LNCAP (cell line): ENCODE measurements around the gene IDUA.

ENCODE experiments used
- TF ChIP-seq, protein P1 (sequence below): fragments of 450-650 bp; IDR thresholded peaks from 2 replicates; pipeline ENCODE4 v1.5.1; 2017; ENCODE audit warnings: mild to moderate bottlenecking

IDUA gene

DNA sequence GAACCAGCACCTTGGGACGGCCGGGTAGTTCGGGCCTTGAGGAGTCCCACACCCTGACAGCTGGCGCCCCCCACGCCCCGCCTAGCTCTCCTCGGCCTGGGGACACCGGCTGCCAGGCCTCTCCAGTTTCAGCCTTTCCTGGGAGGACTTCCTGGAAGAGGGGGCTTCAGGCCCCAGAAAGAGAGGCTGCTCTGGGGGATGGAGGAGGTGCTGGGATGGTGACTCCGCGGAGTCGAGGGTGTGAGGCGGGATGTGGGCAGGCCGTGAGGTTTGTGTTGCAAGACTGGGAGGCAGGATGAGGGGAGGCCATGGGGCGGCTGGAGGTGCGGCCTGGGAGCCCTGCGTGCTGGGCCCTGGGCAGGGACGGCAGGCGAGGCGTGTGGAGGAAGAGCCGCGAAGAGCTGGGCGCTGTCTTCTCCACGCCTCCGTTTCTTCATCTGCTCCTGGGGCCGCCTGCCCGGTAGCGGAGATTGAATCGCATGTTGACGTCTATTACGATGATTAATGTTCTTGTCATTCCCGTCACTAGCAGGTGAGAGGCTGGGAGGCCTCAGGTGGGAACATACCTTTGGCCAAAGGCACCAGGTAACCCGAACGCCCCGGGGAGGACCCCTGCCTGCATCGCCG lies 23.7 kb downstream of the IDUA start:
- TF ChIP-seq, protein P1, sequence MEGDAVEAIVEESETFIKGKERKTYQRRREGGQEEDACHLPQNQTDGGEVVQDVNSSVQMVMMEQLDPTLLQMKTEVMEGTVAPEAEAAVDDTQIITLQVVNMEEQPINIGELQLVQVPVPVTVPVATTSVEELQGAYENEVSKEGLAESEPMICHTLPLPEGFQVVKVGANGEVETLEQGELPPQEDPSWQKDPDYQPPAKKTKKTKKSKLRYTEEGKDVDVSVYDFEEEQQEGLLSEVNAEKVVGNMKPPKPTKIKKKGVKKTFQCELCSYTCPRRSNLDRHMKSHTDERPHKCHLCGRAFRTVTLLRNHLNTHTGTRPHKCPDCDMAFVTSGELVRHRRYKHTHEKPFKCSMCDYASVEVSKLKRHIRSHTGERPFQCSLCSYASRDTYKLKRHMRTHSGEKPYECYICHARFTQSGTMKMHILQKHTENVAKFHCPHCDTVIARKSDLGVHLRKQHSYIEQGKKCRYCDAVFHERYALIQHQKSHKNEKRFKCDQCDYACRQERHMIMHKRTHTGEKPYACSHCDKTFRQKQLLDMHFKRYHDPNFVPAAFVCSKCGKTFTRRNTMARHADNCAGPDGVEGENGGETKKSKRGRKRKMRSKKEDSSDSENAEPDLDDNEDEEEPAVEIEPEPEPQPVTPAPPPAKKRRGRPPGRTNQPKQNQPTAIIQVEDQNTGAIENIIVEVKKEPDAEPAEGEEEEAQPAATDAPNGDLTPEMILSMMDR = no peak

DNA sequence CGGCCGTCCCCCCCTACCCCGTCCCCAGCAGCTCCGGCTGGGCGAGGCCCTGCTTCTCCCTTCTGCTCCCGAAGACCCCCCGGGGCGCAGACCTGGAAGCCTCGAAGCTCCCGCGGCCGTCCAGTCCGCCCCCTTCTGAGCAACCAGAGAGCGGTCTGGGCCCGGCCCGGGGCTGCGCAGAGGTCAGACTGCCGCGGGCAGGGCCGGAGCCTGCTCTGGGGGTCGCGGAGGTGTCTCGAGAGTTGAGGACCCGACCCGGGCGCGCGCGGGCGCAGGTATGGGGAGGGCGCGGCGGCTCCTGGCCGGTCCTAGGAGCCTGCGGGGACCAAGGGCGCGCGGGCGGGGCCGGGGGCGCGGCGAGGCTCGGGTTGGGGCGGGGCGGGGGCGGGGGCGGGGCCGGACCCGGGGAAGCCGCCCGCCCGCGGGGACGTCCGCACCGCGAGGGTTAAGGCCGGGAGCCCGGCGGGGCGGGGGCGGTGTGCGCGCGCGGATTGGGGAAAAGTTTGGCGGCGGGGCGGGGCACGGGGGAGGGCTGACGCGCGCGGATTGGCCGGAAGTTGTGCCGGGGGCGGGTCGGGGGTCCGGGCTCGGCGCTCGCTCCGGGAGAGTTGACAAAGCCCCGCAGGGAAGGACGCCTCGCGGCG lies 24.3 kb downstream of the IDUA start, which contains the start of gene FGFRL1:
Gene FGFRL1 (plus strand): TSS at position 605 of the 644 bp plus-strand sequence. CDS start 860 bp downstream, outside the sequence.
- TF ChIP-seq, protein P1 = no peak

DNA sequence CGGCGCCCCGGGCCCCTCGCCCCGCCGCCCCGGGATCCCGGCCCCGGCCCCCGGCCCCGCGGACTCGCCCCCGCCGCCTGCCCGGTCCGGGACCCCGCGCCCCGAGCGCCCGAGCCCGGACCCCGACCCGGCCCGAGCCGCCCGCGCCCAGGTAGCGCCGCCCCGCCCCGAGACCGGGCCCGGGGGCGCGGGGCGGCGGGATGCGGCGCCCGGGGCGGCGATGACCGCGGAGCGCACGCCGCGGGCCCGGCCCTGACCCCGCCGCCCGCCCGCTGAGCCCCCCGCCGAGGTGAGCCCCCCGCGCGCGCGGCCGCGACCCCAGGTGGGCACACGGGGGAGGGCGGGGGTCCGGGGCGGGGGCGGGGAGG lies 24.8 kb downstream of the IDUA start:
- TF ChIP-seq, protein P1 = no peak

DNA sequence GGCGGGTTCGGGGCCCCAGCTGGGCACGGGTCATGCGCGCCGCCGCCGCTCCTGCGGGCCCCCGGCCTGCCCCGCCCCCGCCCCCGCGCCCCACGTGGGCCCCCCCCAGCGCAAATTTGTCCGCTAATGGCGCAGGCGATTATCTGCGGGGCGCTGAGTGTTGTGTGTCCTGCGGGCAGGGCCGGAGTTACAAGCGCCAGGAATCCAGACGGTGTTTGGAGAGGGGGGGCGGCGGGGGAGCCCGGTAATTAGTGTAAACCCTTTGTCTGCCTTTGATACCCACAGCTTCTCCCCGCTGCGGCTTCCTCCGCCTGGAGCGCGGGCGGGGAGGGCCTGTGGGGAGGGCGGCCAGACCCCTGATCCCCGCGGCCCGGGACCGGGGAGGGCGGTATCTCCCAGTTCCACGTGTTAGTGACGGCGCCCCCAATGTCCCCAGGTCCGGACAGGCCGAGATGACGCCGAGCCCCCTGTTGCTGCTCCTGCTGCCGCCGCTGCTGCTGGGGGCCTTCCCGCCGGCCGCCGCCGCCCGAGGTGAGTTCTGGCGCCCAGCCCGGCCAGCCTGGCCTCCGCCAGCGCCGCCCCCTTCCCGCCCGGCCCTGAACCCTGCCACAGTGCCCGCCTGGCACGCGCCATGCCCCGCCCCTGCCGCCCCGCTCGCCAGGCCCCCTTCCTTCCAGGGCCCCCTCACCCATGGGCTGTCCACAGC lies 25.3 kb downstream of the IDUA start:
- TF ChIP-seq, protein P1 = no peak

DNA sequence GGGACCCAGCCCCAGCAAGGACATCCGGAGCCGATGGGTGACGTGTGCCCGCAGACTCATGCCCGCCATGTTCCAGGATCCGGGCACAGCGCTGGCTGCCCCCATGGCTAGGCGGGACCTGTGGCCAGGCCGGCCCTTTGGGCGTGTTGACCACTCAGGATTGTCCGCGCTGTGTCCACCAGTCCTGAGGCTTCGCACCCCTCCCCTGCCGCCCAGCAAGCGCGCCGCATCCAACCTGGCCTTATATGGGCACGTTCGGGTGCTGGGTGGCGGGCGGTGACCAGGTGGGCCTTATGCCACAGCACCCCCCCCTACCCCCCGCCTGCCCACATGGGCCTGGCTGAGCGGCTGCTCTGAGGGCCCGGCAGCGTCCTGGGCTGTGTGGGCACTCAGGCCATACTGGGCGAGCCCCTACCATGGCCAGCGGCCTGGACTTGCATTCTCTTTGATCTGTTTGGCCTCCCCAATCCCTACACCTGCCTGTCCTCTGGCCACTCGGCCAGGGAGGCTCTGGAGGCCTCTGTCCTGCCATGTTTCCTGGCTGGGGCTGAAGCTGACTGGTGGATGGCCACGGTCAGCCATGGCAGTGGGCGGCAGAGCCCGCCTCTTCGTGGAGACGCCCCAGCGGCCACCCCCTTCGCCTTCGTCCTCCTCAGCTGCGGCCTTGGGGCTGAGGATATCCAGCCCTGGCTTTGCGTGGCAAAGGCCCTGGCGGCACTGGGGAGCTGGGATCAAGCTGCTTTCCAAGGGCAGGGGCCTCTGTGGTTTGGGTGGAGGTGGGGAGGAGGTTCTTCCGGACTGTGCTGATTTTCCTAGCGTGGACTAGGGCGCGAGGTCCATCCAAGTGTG lies 26.6 kb downstream of the IDUA start:
- TF ChIP-seq, protein P1 = no peak

DNA sequence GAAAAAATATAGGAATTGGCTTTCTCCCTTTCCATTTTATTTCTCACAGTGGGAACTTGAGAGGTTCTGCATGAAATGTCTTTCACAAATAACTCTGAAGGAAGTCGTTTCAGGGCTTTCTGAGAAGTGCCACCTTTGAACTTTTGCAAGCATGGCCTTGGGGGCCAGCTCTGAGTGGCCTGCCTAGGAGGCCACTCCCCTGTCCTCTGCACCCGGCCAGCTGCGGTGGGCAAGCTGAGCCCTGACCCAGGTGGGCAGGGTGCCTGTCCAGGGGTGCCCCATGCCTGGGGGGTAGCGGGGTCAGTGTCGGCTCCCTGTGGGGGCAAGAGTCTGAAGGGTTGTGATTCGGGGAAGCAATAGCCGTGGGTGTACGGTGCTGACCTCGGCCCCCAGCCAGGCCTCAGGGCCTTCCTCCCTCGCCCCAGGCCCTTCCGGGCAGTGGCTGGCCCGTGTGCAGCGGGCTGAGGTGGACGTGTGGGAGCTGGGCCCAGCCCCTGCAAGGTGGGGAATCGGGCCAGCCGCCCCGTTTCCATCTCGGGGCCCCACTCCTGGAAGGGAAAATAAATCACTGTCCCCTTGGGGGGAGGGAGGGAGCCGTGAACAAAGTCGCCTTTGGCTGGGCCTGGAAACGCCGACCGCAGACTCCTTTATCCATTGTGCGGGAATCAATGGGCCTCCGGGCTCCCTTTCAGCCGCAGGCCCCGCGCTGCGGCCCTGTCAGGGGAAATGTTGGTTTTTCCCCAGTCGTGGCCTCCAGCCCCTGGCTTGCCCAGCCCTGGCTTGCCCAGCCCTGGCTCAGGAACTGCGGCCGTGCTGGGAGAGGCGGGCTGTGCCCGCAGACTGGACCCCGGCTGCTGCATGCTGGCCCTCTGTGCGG lies 27.7 kb downstream of the IDUA start:
- TF ChIP-seq, protein P1 = no peak
